HG03196 (cell line): ENCODE measurements around the gene C17orf50.
A peak's percentile ranks its signal among the peaks of the same experiment; 100 is the strongest.
"Not testable (repeated sequence)": the region's sequence is repeated elsewhere in the genome, so short reads cannot be mapped to it uniquely, and the experiment has no call there.

ENCODE experiments used
- ATAC-seq: cut with Tn5 transposase; IDR thresholded peaks from one replicate; pipeline ENCODE4 v1.9.1; 2021; ENCODE audit not compliant: unreplicated experiment

The C17orf50 gene

GRCh38 chr17:35751541-35751940 is 9.1 kb upstream of the C17orf50 start:
- not testable (repeated sequence) for ATAC-seq

- no peak for ATAC-seq
These were observed 8.2 kb upstream of the C17orf50 start for GRCh38 chr17:35752471-35752870.

DNA sequence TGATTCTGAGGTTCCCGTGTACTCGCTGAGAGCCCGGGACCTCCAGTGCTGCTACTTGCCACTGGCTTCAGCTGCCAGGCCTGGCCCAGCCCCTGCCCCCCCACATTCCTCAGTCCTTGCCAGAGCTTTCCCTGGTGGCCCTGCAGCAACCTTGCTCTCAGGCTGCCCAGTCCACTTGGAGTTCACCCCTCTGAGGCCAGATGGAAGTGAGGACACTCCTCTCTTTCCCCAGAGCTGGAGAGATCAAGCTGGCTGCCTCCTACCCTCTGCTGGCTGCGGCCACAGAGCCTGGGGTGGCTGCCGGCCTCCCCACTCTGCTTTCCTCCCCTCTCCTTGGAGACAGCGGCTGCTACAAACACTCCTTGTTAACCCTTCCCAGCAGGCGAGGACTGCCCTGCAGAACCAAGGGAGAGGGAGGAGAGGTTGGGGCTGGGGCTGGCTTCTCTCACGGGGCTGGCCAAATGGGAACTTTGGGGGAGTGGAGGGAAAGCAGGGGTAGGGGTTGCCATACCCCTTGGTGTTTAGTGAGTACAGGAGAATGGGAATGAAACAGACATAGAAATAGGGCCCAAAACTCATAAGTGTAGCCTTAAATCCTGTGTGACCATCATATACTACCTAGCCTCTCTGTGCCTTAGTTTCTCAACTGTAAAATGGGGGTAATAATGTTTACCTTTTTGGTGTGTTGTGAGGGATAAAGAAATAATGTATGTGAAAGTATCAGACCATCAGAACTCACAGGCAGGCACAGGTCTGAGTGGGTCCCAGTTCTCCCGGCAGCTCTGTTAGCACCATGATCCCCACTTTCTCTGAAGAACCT is 7.5 kb upstream of the C17orf50 start, which contains the start of gene GAS2L2:
TSS of gene GAS2L2 (minus strand) at position 295 of the 820 bp plus-strand sequence. CDS start 389 bp downstream, outside the sequence.
- ATAC-seq, result no peak

GRCh38 chr17:35757243-35757642 is 3.4 kb upstream of the C17orf50 start:
- no peak for ATAC-seq

- no peak for ATAC-seq
These were observed 914 bp downstream of the C17orf50 start for GRCh38 chr17:35761601-35762000.

- no peak for ATAC-seq
These were observed 3.1 kb downstream of the C17orf50 start for GRCh38 chr17:35763767-35764122.

DNA sequence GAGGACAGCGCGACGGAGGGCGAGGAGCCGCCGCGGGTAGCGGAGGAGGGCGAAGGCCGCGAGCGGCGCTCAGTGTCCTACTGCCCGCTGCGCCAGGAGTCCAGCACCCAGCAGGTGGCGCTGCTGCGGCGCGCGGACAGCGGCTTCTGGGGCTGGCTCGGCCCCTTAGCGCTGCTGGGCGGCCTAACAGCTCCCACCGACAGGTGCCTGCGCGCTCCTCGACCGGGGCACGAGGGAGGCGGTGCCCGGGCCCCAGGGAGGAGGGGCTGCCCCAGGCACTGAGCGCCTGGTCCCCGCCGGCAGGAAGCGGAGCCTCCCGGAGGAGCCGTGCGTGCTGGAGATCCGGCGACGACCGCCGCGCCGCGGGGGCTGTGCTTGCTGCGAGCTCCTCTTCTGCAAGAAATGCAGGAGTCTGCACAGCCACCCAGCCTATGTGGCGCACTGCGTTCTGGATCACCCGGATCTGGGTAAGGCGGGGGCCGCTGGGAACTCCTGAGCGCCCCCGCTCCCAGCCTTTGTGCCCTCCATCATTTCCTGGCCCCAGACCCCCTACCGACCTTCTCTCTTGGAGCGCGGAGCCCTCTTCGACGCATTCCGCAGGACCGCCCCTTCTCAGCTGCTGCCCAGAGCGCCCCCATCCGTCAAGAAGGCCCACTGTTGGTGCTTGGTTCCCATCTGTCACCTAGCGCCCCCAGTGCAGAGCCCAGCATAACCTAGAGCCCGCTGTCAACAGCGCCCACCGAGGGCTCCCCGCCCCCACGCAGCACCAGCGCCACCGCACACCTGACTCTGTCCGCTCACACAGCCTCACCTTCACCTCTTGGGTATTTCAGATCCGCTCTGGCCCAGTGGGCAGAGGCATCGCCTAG is 3.7 kb downstream of the C17orf50 start:
- ATAC-seq, result peak; percentile 80

DNA sequence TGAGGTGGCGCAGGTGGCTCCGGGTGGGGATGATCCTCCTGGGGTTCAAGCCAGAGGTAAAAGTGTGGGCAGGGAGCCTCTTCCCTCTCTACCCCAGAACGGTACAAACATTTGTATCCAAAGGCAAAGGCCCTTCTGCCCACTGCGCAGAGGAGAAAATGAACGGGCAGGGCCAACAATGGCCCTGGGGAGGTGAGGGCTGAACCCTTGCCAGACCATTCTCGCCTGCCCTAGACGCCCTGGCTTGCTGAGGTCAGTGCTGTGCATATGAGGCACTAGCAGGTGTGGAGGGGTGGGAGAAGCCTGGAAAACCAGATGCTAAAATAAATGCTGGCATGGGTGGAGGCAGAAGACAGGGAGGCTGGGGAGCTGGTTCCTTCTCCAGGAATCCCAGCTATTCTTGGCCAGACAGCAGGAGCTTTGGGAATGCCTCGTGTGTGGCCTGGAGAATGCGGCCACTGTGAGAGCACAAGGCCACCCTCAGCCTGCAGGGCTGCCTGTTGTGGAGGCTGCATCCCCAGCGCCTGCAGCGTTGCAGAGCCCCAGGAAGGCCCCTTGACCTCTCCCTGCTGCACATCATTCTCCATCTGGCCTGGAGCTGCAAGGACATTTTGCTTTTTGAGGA is 4.5 kb downstream of the C17orf50 start:
- ATAC-seq, result no peak

GRCh38 chr17:35765756-35766488 is 5.2 kb downstream of the C17orf50 start:
- ATAC-seq, result no peak

DNA sequence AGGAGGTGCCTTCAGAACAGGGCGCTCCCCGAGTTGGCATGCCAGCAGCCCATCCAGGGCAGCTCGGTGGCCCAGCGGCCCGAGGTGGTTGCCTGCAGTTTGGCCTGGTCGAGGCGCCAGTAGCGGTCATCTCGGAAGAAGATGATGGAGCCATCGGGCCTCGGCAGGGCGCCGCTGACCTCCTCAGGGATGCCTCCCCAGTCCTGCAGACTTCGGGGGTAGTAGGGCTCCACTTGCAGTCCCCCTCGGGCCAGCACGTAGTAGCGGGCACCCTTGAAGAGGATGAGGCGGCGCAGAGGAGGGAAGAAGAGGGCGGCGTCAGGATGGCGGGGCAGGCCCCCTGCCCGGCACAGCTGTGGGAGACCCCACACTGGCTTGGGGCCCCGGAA is 5.8 kb downstream of the C17orf50 start:
- no peak for ATAC-seq

DNA sequence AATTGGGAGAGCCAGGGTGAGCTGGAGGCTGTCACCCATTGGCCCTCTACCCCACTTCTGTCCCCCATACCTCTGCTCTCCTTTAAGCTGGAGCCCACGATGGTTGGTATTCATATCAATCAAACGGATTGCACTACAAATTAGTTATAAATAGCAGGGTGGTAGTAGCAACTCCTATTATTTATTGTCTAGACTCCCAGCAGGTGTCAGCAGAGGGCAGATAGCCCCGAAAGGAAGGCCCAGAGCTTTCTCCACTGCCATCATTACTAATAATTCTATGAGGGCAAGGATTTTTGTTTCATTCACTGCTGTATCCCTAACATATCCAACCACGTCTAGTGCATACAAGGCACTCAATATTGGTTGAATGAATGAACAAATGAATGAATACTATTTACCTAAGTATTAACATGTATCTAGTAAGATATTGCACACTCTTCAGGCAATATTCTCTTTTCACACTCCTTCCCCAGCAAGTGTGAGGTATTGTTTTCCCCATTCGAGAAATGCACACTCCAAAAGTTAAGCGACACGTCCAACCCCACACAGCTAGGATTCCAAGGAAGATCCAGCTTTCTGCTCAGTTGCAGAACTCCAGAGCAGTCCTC is 6.3 kb downstream of the C17orf50 start:
- ATAC-seq, result no peak

GRCh38 chr17:35768797-35769196 is 8.1 kb downstream of the C17orf50 start:
- ATAC-seq, result no peak

DNA sequence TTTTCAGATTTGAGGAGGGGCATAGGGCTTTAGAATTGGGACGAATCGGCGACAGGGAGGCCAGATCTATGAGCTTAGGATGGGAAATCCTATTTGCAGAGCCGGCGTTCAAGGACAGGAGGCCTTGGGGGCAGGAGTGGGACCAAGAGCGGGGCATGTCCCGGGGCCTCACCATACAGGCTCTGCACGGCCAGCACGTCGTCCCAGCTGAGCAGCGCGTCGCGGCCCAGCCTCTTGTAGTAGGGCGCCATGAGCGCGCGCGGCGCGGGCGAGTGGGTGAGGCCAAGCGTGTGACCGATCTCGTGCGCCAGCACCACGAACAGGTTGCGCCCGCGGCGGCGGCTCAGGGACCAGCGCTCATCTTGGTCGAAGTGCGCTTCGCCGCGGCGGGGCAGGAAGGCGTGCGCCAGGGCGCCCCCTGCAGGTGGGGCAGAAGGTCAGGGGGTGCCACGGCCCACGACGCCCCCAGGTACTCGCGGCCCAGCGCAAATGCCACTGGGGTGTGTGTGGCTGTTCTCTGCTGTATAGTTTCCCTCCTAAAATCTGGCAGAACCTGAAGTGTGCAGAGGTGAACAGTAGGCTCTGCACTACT is 9.3 kb downstream of the C17orf50 start:
- no peak for ATAC-seq

DNA sequence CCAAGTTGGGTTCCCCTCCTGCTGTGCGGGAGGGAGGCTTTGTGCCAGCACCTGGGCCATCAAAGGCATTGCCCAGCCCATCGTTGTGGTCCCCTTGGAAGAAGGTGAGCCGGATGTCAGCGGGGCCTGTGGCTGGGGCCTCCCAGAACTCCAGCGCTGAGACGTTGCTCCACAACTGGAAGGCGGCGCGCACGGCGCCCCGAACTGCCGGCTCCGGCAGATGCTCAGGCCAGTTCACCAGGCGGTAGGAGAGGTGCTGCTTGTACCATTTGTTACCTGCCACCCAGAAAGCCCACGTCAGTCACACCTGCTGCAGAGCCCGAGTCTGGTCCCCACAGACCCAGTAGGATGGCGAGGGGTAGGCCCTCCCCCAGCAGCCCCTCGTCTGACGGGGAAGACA is 12.4 kb downstream of the C17orf50 start:
- no peak for ATAC-seq

DNA sequence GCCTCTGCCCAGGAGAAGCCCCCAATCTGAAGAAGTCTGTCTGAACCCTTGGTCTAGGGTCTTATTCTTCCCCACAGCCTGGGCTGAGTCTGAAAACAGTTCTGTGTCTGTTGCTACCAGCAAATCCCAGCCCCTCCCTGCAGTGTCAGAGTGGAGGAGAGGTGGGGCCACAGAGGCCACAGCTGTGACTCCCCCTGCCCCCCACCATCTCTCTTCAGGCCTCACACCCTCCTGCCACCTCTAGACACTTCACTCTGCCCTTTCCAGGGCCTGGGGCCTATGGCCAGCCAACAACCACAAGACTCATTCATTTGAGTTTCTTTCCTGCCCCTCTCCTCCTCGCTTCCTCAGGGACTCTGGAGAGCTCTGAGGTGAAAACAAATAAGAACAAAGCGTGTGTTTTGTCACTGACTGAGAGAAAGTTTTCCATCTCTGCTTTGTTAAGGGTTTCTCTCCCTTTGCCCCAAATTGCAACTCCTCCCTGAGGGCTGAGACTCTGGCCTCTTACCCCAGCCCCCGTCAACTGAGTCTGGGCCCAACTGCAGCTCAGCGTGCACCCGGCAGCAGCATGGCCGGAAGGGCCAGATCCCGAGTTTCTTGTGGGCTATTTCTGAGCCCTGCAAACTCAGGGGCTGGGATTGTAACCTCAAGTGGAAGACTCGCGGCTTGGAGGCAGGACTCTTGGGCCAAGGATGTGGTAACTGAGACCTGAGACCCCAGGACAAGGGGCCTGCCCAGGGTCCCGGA is 13.2 kb downstream of the C17orf50 start:
- ATAC-seq, result no peak

- no peak for ATAC-seq
These were observed 13.8 kb downstream of the C17orf50 start for GRCh38 chr17:35774499-35774898.

- ATAC-seq, result no peak
These were observed 14.4 kb downstream of the C17orf50 start for GRCh38 chr17:35775039-35775438.

GRCh38 chr17:35775583-35775982 is 14.9 kb downstream of the C17orf50 start:
- ATAC-seq, result no peak

- ATAC-seq, result no peak
These were observed 18.0 kb downstream of the C17orf50 start for GRCh38 chr17:35778641-35779196.
